NCI-H748 treated with DMSO at 0.1 percent for 48 hours (cell line): ENCODE measurements around the gene BOD1L1.

Source experiments
- DNase-seq: peaks from one replicate; lab custom pipeline; 2025; lab: John Stamatoyannopoulos, UW

Gene BOD1L1

DNA sequence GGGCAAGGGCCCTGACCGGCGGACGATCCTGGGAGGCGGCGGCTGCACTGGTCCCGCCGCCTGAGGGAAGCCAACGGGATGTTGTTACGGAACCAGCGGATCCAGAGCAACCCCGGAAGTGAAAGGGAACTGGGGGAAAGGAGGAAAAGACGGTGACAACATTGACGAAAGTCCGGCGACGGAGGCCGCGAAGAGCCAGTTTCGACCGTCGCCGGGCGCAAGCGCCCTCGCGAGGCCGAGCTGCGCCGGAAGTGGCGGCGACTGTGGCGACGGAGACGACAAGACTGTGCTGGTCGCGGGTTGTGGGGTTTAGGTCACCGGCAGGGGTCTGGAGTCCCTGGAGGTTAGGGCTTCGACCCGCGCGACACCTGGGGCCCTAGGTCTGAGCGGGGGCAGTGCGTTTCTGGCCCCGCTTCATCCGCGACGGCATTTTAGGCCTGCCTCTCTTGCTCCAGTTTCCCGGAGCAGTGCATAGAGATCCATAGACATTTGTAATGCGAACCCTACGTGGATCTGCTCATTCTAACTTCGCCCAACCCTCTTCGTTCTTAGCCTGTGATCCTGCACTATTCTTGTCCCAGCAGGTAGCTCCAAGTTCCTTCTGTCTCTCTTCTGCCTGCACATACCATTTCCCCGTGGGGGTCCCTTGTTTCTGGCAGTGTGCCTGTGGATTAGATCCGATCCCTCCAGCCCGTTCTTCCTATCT lies at the start of gene BOD1L1:
TSS of gene BOD1L1 (minus strand) at position 120 of the 706 bp plus-strand sequence. CDS start 138 bp downstream, outside the sequence.
- peak; percentile 54 for DNase-seq

DNA sequence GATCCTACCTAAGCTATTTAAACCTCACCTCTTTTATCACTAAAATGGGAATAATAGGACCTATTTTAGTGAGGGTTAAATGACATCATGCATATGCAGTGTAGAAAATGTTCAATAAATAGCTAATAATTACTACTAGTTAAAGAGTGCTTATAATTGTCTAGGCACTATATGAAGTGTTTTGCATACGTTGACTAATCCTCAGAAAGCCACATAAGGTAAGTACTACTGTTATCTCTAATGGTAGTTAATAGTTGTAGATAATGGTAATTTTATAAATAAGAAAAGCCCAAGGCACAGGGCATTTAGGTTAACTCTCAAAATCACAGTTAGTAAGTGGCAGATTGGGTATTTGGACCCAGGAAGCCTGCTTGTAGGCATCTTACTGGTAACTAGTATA lies 47.4 kb upstream of the BOD1L1 start:
- DNase-seq = no peak

DNA sequence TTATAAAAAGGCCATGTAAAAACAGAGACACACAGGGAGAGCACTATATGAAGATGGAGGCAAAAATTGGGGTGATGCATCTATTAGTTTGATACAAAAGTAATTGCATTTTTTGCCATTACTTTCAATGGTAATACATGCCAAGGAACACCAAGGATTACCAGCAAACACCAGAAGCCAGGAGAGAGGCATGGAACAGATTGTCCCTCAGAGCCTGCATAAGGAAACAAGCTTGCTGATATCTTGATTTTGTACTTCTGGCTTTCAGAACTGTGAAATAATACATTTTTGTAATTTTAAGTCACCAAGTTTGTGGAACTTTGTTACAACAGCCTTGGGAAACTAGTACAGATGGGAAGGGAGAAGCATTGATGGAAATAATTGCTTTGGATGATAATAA lies 45.6 kb upstream of the BOD1L1 start:
- DNase-seq = no peak

DNA sequence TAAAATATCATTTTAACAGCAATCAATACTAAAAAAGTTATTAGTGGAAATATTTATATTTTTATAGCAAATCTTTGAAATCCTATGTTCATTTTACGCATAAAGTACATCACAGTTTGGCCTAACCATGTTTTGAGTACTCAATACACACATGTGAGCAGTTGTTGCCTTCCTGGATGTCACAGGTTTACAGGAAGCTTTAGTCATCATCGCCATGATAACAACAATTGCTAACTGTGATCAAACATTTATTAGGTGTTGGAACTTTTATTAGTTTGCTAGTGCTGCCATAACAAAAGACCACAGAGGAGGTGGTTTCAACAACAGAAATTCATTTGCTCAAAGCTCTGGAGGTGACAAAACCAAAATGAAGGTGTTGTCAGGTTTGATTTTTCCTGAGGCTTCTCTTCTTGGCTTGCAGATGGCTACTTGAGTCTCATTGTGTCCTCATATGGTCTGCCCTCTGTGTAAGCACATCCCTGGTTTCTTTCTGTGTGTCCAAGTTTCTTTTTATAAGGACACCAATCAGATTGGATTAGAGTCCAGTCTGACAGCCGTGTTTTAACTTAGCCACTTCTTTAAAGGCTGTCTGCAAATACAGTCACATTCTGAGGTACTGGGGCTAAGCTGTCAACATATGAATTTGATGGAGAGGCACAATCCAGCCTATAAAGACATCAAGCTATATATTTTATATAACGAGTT lies 43.1 kb upstream of the BOD1L1 start:
- DNase-seq = no peak

DNA sequence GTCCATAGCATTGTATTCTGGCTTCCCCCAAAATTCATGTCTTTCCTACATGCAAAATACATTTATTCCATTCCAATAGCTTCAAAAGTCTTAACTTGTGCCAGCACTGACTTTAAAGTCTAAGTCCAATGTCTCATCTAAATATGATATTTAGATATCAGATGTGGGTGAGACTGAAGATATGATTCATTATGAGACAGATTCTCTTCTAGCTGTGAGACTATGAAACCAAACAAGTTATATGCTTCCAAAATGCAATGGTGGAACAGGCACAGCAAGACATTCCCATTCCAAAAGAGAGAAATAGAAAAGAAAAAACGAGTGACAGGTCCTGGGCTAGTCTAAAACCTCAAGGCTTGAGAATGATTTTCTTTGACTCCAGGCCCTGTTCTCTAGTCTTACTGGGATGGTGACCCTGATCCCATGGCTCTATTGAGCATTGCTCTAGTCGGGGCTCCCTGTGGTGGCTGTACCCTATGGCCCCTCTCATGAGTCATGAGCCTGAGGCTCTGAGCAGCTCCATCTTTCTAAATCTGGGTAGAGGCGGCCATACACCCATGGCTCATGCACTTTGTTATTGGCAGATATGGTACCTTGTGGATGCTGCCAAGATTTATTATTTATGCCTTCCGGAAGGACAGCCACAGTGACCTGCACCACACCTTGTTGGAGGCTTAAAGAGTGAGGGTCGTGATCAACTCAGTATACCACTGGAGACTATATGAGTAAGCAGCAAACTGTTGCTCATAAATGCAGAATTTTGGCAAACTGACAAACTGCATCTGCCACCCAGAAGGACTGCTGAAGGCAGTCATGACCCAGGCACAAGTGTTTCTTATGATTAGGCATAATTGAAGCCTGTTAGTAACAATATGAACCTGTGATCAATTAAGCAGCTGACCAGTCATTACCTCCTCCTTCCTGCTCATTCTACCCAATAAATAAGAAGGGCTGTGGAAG lies 38.5 kb upstream of the BOD1L1 start:
- DNase-seq = no peak

DNA sequence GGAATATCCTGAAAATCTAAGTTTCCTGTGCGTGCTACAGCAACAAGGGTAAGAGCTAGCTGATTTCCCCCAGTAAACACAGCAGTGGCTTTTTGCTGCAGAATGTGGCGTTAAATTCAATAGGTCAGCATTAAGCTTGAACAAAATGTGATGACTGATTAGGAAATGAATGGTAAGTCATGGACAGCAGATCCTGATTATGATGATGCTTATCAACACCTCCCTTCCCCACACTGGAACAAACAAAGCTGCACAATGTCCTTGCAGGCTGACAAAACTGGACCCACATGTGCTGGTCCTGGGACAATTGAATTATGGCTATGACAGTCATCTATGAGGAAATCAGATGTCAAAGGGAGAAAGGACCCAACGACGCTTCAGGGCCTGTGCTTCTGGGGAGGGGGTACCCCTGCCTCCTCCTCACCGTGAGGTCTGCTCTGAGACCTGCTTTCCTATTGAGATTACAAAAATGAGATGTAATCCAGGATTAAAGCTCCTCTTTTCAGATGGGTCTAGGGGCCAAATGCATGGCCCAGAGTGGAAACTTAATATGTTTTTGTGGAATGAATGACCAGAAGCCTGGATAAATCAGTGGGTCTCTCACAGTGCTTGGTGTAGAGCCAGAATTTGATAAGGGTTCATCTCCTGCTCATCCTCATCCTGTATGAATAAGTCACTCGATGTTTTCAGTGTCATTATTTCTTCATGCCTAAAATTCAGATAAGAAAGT lies 32.0 kb upstream of the BOD1L1 start:
- DNase-seq = no peak

DNA sequence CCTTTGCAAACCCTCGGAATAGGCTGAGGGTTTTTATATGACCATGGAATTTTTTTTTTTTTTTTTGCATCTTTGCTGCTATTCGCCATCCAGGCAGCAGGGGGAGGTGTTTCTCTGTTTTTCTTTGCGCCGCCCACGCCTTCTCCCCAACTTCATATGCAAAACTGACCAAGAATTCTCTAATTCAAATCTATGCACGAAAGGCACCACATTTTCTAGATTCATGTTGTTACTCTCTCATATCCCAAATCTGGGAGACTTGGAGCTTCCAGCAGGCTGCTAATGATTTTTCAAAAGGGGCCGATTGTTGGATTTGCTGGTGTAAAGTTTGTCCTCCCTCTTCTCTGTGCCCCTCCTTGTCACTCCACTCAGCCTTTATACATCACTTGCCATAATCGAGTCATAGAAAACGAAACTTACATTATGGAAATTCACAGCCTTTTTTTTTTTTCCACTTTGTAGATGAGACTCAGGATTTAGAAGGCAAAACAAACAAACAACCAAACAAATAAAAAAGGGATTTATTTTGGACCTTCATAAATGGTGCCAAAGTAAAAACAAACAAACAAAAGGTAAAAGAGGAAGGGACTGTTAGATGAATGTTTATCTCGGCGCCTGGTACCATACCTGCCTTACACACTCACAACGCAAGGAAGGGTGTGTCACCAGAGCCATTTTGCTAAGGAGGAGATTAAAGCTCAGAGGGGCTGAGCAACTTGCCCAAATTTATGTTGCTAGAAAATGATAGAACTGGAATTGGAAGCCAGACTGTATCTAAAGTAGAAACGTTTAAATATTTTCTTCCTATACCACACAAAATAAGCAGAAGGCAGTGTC lies 29.3 kb upstream of the BOD1L1 start:
- DNase-seq = peak; percentile 55

DNA sequence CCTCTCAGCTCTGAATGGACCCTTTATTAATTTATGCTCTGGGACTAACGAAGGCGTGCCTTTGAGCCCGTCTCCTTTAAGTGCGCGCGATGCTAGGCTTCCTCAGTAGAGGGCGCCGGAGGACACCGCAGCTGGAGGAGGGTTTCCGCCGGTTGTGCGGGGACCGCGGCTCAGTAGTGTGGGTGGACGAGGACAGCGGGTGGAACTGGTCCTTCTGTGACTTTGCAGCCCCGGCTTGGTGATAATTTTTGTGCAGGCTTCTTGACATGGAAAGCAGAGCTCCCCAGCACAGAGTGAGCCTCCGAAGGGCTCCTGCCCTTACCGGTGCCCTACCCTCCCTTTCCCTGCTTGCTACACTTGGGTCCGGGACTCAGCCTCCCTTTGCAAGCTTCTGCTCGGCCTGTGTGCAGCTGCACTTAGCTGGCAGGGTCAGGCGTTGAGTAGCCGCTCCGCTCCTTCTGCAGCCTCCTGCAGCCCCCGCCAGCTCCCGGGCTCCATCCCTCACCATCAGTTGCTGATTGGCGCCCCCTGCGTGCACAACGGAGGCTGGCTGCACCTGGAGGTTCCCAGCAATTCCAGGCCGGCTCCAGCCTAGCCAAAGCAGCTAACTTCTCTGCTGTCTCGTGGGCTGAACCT lies 26.8 kb upstream of the BOD1L1 start:
- DNase-seq = peak; percentile 69

DNA sequence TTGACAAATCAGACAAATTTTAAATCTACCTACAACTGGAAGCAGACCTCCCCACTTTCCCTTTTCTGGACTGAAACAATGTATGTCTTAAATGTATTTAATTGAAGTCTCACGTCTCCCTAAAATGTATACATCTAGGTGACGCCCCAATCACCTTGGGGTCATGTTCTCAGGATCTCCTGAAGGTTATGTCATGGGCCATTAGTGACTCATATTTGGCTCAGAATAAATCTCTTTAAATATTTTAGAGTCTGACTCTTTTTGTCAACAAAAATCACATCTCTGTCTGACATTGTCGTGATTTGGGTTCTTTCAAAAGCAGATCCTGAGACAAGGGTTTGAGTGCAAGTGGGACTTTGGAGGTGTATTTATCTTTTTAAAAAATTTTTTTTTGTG lies 26.2 kb upstream of the BOD1L1 start:
- DNase-seq = no peak

DNA sequence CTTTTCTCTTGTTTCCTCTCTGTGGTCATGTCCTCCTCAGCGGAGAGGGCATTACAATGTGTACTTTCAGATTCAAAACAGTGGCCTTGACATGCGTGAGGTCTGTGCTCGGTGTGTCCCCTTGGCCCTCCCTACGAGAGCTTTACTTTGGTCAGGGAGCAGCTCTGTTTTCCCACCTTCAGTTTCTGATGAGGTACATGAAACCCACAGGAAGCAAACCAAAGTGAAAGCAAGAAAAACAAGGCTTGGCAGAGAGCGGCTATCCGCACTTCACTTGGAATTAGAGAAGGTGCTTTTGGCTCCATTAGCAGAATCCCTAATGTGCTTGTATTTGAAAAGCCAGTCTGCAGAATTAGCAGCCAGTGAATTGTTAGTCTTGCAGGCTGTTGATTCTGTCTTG lies 19.5 kb upstream of the BOD1L1 start:
- no peak for DNase-seq

DNA sequence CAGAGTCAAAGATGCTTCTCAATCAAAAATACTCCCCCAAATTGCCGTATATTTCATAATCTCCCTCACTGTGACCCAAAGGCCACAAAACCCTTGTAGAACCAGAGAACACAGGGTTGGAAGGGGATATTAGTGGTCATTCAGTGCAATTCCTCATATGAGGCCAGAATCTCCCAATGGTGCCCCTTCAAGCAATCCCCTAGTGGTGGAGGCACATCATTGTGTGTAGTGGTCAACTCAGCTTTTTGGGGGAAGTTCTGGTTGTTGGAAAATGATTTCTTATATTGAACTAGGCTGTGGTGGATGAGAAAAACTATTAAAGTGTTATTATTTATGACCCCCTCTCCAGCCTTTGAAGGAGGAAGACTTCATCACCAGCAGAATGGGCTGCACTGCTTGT lies 17.6 kb upstream of the BOD1L1 start:
- DNase-seq = no peak

DNA sequence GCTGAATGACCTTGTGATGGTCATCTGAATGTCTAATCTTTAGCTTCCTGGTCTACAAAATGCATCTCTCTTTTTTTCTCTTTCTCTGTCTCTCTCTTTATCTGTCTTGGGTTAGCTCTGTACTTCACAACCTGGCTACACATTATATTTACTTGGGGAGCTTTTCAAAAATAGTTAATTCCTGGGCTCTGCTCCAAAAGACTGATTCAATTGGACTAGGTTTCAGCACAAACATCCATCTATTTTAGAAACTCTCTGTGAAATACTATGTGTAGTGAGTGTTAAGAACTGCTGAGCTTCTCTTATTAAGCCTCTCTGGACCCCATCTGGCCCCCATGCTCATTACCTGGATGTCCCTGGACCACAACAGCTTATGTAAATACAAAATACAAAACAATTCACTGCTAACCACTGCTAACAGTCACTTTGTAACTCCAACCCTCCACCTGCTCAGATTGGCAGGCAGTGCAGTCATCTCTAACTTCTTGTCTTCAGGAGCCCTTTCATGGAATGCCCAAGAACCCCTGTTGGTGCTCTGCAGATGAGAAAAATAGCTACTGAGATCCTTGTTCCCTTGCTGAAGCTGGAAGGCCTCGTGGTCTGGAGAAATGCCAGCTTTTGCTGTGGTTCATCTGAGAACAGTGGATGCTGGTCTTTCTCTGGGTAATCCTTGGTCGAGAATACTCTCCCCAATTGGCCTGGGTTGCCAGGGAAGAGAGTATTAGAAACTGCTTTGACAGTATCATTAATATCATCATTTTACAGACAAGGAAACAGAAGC lies 14.8 kb upstream of the BOD1L1 start:
- DNase-seq = no peak

DNA sequence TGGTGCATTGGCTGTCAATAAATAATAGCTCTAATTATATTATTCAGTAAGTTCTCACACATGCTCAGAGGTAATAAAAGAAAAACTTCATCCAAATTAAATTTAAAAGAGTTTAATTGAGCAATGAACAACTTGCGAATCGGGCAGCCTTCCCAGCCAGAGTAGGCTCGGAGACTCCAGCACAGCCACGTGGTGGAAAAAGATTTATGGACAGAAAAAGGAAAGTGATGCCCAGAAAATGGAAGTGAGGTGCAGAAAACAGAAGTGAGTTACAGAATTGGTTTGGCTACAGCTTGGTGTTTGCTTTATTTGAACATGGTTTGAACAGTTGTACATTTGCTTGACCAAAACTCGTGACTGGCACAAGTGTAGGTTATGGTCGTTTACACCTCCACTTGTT lies 13.6 kb upstream of the BOD1L1 start:
- no peak for DNase-seq

DNA sequence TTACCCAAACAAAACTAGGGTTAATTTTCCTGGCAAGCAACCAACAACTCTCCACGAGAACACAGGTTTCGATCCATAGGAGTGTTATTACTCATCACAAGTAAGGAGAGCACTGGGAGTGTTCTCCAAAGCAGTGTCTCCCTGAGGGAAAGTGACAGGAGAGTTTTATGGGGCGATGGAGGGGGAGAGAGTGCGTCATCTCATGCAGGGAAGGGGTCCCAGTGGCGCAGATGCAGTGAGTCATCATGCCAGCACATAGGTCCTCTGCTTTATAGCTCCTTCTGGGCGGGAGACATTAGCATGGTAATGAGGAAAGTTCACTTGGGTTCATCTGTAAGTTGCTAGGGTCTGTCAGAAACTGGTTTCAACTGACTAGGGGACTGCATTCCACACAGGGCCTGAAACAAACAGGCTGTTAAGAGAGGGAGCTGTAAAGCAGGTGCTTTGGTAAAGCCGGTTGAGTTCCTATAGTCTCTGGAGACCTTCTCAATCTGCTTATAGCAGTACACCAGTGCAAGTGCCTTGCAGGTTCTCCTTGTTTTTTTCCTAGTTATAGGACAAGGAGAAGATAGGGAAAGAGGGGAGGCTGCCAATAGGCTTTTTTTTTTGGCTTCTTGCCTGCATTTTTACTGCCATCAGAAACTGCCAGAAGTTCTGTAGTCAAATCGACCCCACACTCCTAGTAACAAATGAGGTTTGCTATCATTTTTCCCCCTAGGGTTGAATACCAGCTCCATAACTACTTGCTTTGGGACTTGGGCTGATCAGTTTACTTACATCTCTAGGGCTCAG lies 12.8 kb upstream of the BOD1L1 start:
- DNase-seq = no peak

DNA sequence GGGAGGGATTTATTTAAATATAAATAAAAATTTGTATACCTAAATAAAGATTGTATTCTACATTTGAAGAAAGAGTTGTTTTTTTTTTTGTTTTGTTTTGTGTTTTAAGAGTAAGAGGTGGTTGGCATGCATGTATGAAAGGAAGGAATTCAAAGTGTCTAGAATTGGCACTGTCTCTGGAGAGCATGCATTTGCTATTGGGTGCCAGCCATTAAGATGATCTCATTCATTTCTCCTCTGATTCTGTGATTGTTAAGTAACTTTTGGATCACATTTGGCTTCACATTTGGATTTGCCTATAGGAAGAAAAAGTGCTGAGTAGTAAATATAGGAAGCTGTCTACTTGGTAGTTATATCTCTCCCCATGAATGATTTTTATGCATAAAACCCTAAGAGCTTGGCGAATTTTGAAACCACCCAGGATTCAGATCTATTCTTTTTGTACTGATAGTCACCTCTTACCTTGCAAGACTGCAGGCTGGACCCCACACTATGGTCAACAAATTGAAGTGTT lies 7.8 kb upstream of the BOD1L1 start:
- DNase-seq = no peak

DNA sequence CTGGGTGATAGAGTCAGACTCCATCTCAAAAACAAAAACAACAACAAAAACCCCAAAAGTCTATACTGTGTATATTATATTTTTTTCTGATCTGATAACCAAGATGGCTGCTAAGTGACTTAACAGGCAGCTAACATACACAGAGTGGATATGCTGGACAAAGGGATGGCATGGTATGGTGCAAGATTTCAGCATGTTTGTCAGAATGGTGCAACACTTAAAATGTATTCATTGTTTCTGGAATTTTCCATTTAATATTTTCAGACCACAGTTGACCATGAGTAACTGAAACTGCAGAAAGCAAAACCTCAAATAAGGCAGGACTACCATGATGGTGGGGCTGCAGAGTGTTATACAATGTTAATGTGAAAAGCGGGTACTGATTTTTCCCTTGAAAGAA lies 6.1 kb upstream of the BOD1L1 start:
- no peak for DNase-seq

DNA sequence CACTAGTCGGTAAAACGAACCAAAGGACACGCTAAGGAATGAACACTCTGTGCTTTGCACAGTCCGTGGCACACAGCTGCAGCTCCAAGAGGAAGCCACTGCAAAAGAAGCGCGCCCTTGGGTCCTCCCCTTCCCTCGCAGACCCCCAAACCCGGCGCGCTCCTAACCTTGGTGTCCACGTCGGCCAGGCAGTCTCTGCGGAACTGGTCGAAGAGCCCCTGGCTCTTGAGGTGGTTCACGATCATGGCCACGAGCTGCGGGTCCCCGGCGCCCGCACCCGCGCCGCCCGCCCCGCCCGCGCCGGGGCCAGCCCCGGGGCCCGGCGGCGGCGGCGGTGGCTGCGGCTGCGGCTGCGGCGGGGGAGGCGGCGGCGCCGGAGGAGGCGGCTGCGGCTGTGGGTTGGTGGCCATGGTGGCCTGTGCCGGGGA lies 333 bp downstream of the BOD1L1 start:
- DNase-seq = no peak

DNA sequence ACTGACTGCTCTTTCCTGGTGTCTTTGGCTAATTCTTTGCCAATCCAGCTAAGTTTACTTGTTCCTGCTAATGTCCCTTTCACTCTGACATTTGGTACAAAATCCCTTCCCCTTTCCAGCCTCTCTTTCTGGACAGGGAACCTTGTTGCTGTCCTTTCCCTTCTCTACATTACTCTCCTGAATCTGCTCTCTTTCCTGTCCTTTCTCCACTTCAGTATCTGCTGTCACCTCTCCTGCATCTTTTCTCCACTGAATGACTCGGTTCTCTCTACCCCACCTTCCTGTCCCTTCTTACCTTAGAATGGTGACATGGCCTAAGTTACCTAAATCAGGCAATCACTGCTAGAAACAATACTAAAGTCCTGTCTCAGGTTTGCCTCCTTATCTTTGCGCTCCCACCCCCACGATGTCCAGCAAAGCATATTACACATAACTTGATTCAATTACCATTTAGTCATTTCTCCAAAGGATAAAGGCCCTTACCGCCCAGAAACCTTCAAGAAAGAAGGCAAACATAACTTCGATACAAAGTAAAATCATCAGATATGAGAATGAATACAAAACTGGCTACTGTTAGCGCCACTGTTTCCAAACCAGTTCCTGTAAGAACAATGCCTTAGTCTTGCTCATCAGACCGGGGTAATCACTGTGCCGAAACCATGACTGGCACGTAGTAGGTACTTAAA lies 890 bp downstream of the BOD1L1 start:
- DNase-seq = no peak
